Hepatocyte (in vitro differentiated cells): ENCODE results near the gene FERMT3. TPM values are rescaled to one million over a fixed set of nuclear protein-coding genes. Genes with fewer than 3 reads are reported as not detected.
A peak's percentile ranks its signal among the peaks of the same experiment; 100 is the strongest.

Experiments
- DNase-seq: peaks from one replicate; pipeline ENCODE4 v3.0.0-alpha.2; 2016; ENCODE audit warnings: low spot score
- H2AFZ ChIP-seq: fragments of 200-600 bp; sonication (generic); 2 replicates; pipeline ENCODE4 v1.6.0; 2016; ENCODE audit warnings: antibody characterized with exemption, mild to moderate bottlenecking
- H3K27ac ChIP-seq: fragments of 200-600 bp; sonication (generic); 2 replicates; pipeline ENCODE4 v1.5.1; 2016; ENCODE audit warnings: mild to moderate bottlenecking
- H3K27me3 ChIP-seq: fragments of 200-600 bp; sonication (generic); 2 replicates; pipeline ENCODE4 v1.6.1; 2016
- H3K36me3 ChIP-seq: fragments of 200-600 bp; sonication (generic); replicated peaks from 2 replicates; pipeline ENCODE4 v1.5.1; 2016; ENCODE audit warnings: low read depth; ENCODE audit not compliant: insufficient read depth
- H3K4me1 ChIP-seq: fragments of 200-600 bp; sonication (generic); 2 replicates; pipeline ENCODE4 v1.5.1; 2016; ENCODE audit warnings: mild to moderate bottlenecking, moderate library complexity; ENCODE audit not compliant: insufficient read depth
- H3K4me2 ChIP-seq: fragments of 200-600 bp; sonication (generic); 2 replicates; pipeline ENCODE4 v1.6.0; 2016
- H3K4me3 ChIP-seq: fragments of 200-600 bp; sonication (generic); 2 replicates; pipeline ENCODE4 v1.5.1; 2016; ENCODE audit warnings: mild to moderate bottlenecking
- H3K79me2 ChIP-seq: fragments of 200-600 bp; sonication (generic); 2 replicates; pipeline ENCODE4 v1.6.0; 2017; ENCODE audit warnings: mild to moderate bottlenecking
- H3K9me2 ChIP-seq: fragments of 200-600 bp; sonication (generic); replicated peaks from 2 replicates; pipeline ENCODE4 v1.6.0; 2017; ENCODE audit warnings: mild to moderate bottlenecking; ENCODE audit not compliant: insufficient read depth
- H3K9me3 ChIP-seq: fragments of 200-600 bp; sonication (generic); 2 replicates; pipeline ENCODE4 v1.5.1; 2016; ENCODE audit warnings: low read depth, mild to moderate bottlenecking
- H4K20me1 ChIP-seq: fragments of 200-600 bp; sonication (generic); 2 replicates; pipeline ENCODE4 v1.6.0; 2016; ENCODE audit warnings: mild to moderate bottlenecking; ENCODE audit not compliant: insufficient read depth, poor library complexity, severe bottlenecking
- EZH2 ChIP-seq: fragments of 200-600 bp; sonication (generic); IDR thresholded peaks from 2 replicates; pipeline ENCODE4 v1.6.1; 2016; ENCODE audit warnings: antibody characterized with exemption, mild to moderate bottlenecking, borderline replicate concordance
- EZH2phosphoT487 ChIP-seq: fragments of 200-600 bp; sonication (generic); IDR thresholded peaks from one replicate; pipeline ENCODE4 v1.6.1; 2018; ENCODE audit warnings: antibody characterized with exemption, mild to moderate bottlenecking, low read depth, moderate library complexity; ENCODE audit not compliant: unreplicated experiment, severe bottlenecking
- WGBS: methylation state at CpG from one replicate; pipeline ENCODE4 v1.1.6; 2016; ENCODE audit warnings: low lambda C conversion rate; ENCODE audit errors: missing lambda C conversion rate; 5-methylcytosine and 5-hydroxymethylcytosine counted together
- polyA plus RNA-seq: library from polyadenylated mRNA; unstranded; fragments of >200 nt; fragmentation: Nextera tagmentation; extraction: Ambion mirVana; gene quantifications from 2 replicates; pipeline ENCODE4 v1.2.1, GENCODE V29; 2016
- total RNA-seq: library from RNA; depleted of rRNA; stranded (reverse); fragments of >200 nt; gene quantifications from 2 replicates; pipeline ENCODE4 v1.2.3, GENCODE V29; 2014
- TF ChIP-seq, protein P1 (sequence below): fragments of 200-600 bp; sonication (generic); IDR thresholded peaks from 2 replicates; pipeline ENCODE4 v1.5.1; 2016; ENCODE audit warnings: antibody characterized with exemption, mild to moderate bottlenecking; ENCODE audit not compliant: poor library complexity

FERMT3 gene
- total and polyA plus RNA-seq, 2 experiments from 2014 or later = 1.6 TPM; not detected in 1

DNA sequence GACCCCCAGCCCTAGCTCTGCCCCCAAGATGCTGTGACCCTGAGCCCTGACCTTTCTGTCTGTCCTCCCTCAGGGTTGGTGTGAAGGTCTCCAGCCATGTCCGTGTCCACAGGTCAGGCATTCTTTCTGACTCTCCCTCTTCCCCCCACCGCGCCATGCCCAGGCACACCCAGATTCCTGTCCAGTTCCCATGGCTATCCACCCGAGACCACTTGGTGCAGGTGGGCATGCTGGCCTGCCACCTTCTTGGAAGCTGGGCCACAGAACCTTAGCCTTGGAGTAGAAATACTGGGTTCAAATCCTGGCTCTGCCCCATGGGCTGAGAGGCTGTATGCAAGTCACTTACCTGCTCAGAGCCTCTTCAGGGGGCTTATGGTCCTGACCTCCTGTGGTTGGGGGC is 42.5 kb downstream of the FERMT3 start:
- DNase-seq = no peak
- no peaks in the 10 kb centered on the region for H3K36me3 ChIP-seq
- no peak overlapping the region for H3K4me3 ChIP-seq
- peaks cover 5% of the 10 kb centered on the region for H4K20me1 ChIP-seq
- H2AFZ ChIP-seq = no peak overlapping the region
- peaks cover 21% of the 10 kb centered on the region for H3K4me1 ChIP-seq
- H3K27me3 ChIP-seq = no peaks in the 10 kb centered on the region
- no peaks in the 10 kb centered on the region for H3K9me2 ChIP-seq
- no peak overlapping the region for H3K4me2 ChIP-seq
- no peak overlapping the region for H3K27ac ChIP-seq
- TF ChIP-seq, protein P1, sequence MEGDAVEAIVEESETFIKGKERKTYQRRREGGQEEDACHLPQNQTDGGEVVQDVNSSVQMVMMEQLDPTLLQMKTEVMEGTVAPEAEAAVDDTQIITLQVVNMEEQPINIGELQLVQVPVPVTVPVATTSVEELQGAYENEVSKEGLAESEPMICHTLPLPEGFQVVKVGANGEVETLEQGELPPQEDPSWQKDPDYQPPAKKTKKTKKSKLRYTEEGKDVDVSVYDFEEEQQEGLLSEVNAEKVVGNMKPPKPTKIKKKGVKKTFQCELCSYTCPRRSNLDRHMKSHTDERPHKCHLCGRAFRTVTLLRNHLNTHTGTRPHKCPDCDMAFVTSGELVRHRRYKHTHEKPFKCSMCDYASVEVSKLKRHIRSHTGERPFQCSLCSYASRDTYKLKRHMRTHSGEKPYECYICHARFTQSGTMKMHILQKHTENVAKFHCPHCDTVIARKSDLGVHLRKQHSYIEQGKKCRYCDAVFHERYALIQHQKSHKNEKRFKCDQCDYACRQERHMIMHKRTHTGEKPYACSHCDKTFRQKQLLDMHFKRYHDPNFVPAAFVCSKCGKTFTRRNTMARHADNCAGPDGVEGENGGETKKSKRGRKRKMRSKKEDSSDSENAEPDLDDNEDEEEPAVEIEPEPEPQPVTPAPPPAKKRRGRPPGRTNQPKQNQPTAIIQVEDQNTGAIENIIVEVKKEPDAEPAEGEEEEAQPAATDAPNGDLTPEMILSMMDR = no peak
- peaks cover 32% of the 10 kb centered on the region for H3K79me2 ChIP-seq
- H3K9me3 ChIP-seq = no peaks in the 10 kb centered on the region
- WGBS = 98% methylated on average over 4 of the region's 4 CpGs

GRCh38 chr11:64249563-64250414 is 43.3 kb downstream of the FERMT3 start:
- WGBS = 89% methylated on average over 8 of the region's 8 CpGs

DNA sequence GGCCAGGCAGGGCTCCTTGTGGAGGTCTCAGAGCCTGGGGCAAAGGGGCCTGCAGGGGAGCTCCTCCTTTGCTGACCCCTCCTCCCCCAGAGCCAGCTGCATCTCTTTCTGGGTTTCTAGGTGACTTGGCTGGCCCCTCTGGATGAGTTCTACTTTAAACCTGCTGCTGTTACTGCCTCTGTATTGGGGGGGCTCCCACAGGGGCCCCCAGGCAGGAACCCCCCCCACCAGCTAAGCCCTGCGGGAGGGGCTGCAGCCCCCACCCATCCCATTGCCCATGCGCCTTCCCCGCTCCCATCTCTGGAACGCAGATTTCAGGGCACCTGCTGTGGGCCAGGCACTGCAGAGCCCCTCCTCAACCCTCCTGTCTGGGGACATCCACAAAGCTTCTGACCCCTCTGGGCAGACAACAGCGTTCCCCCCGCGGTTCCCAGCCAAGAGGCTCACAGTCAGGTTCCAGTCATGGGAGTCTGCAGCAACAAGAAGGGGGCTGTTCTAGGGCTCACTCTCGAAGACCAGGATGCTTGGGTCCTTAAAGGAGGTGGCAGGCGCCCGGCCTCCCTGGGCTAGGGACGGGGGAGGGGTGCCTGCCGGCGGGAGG is 44.0 kb downstream of the FERMT3 start:
- Histone ChIP-seq H3K4me3 (peak overlapping the region; percentile 65), H3K4me1 (peaks cover 21% of the 10 kb centered on the region), H3K9me3 (no peaks in the 10 kb centered on the region), H3K79me2 (peaks cover 24% of the 10 kb centered on the region), H3K9me2 (no peaks in the 10 kb centered on the region), H3K36me3 (no peaks in the 10 kb centered on the region), H3K27ac (no peak overlapping the region), H4K20me1 (peaks cover 5% of the 10 kb centered on the region), H2AFZ (peak overlapping the region; percentile 69), H3K27me3 (no peaks in the 10 kb centered on the region), H3K4me2 (peak overlapping the region; percentile 97)
- DNase-seq = peak; percentile 58
- WGBS = 30% methylated on average over 9 of the region's 13 CpGs
- no peak for TF ChIP-seq EZH2
- TF ChIP-seq, protein P1 = no peak
- no peak for TF ChIP-seq EZH2phosphoT487

More at GRCh38 chr11:64249563-64250414, 43.3 kb downstream of the FERMT3 start:
- DNase-seq = no peak
- TF ChIP-seq, protein P1 = no peak
- no peak for TF ChIP-seq EZH2
- TF ChIP-seq EZH2phosphoT487 = no peak
- Histone ChIP-seq H2AFZ (no peak overlapping the region), H3K4me2 (no peak overlapping the region), H4K20me1 (peaks cover 5% of the 10 kb centered on the region), H3K4me3 (no peak overlapping the region), H3K9me3 (no peaks in the 10 kb centered on the region), H3K4me1 (peaks cover 21% of the 10 kb centered on the region), H3K9me2 (no peaks in the 10 kb centered on the region), H3K79me2 (peaks cover 32% of the 10 kb centered on the region), H3K27ac (no peak overlapping the region), H3K36me3 (no peaks in the 10 kb centered on the region), H3K27me3 (no peaks in the 10 kb centered on the region)
